Fibroblast of the aortic adventitia (primary cell): ENCODE results near the gene MKX. TPM values are rescaled to one million over a fixed set of nuclear protein-coding genes. Genes with fewer than 3 reads are reported as not detected.
"Not testable (repeated sequence)": the region's sequence is repeated elsewhere in the genome, so short reads cannot be mapped to it uniquely, and the experiment has no call there.

ENCODE experiments used
- DNase-seq: peaks from one replicate; pipeline ENCODE4 v3.0.0-alpha.2; 2010; ENCODE audit warnings: low read depth
- H3K4me3 ChIP-seq: 2 replicates; pipeline ENCODE4 v1.5.1; 2011; ENCODE audit warnings: low read depth, mild to moderate bottlenecking, control low read depth, low read length, moderate library complexity
- total RNA-seq: library from RNA; depleted of rRNA; stranded (reverse); fragments of >200 nt; gene quantifications from 2 replicates; pipeline ENCODE4 v1.2.3, GENCODE V29; 2012; ENCODE audit warnings: low replicate concordance
- TF ChIP-seq, protein P1 (sequence below): IDR thresholded peaks from 2 replicates; pipeline ENCODE4 v1.5.1; 2011; ENCODE audit warnings: mild to moderate bottlenecking, low read length, control low read depth, inconsistent platforms; ENCODE audit not compliant: insufficient read depth

The MKX gene
- total RNA-seq, 1 donor: 0.27 TPM

DNA sequence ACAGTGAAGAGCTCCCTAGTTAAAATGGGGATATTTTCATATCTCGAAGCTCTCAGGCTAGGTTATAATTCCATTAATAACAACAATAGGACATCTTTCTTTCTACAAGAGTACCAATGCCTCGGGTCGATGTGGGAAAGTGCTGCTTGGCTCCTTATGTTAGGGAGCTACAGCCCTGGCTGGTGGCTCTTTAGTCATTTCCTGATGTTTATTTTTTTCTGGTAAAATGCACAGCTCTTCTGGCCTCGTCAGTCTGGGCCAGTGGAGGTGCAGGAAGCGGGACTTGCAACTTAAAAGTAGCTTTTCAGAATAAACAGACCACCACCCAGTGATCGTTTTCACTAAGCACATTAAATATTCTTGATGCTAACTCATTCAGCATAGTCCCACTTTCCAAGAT lies 58.3 kb downstream of the MKX start:
- H3K4me3 ChIP-seq: no peak overlapping the region
- TF ChIP-seq, protein P1, sequence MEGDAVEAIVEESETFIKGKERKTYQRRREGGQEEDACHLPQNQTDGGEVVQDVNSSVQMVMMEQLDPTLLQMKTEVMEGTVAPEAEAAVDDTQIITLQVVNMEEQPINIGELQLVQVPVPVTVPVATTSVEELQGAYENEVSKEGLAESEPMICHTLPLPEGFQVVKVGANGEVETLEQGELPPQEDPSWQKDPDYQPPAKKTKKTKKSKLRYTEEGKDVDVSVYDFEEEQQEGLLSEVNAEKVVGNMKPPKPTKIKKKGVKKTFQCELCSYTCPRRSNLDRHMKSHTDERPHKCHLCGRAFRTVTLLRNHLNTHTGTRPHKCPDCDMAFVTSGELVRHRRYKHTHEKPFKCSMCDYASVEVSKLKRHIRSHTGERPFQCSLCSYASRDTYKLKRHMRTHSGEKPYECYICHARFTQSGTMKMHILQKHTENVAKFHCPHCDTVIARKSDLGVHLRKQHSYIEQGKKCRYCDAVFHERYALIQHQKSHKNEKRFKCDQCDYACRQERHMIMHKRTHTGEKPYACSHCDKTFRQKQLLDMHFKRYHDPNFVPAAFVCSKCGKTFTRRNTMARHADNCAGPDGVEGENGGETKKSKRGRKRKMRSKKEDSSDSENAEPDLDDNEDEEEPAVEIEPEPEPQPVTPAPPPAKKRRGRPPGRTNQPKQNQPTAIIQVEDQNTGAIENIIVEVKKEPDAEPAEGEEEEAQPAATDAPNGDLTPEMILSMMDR: no peak
- no peak for DNase-seq

DNA sequence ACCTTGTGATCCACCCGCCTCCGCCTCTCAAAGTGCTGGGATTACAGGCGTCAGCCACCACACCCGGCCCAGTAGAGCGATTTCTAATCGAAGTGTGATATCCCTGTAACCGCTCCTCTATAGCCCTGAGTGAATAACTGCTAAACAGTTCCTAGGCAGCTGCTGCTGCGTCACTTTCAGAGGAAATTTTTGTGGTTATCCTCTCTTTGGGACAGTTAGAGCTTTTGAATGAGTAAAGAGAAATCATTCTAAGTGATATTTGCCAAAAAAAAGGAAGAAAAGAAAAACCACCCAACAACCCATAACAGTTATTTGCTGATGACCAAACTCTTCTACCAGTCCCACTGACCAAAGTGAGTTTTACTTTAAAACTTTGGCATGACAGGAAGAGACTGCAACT lies 59.9 kb downstream of the MKX start:
- no peak for DNase-seq
- H3K4me3 ChIP-seq: no peak overlapping the region
- TF ChIP-seq, protein P1: no peak

DNA sequence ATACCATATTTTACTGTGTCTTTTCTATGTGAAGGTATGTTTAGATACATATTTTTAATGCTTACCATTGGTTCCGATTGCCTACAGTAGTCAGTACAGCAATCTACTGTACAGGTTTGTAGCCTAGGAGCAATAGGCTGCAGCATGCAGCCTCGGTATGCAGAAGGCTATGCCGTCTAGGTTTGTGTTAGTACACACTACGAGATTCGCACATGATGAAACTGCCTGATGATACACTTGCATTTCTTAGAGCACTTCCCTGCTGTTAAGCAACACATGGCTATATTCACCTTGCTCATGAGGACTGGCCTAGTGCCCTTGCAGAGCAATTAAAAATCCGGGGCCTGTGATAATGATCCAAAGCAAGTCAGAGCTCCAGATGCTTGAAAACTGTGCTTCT lies 62.4 kb downstream of the MKX start:
- H3K4me3 ChIP-seq: no peak overlapping the region
- DNase-seq: no peak
- TF ChIP-seq, protein P1: no peak

DNA sequence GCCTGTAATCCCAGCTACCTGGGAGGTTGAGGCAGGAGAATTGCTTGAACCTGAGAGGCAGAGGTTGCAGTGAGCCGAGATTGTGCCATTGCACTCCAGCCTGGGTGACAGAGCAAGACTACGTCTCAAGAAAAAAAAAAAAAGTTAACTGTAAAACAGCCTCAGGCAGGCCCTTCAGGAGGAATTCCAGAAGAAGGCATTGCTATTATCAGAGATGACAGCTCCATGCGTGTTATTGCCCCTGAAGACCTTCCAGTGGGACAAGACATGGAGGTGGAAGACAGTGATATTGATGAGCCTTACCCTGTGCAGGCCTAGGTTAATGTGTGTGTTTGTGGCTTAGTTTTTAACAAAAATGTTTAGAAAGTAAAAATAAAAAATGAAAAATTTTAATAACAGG lies 63.8 kb downstream of the MKX start:
- not testable (repeated sequence) for DNase-seq, H3K4me3 ChIP-seq

DNA sequence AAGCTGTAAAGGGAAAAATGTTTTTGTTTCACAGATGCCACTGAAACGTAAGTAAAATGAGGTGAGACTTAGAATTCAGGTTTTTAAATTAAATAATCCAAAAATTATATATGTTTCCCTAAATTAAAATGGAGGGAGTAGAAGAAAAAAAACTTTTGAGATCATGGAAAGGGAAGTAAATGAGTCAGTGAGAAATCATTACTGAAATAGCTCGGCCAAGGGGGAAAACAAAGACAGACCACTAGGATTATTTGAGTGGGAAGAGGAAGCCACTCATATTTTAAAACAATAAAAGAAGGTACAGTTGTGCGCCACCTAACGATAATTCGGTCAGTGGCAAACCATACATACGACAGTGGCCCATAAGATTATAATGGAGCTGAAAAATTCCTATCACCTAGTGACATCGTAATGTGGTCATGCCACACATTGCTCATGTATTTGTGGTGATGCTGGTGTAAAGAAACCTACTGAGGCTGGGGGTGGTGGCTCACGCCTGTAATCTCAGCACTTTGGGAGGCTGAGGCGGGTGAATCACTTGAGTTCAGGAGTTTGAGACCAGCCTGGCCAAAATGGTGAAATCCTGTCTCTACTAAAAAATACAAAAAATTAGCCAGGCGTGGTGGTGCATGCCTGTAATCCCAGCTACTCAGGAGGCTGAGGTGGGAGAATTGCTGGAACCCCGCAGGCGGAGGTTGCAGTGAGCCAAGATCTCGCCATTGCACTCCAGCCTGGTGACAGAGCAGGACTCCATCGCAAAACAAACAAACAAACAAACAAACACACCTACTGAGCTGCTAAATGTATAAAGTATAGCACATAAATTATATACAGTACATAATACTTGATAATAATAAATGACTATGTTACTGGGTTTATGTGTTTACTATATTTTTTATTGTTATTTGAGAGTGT lies 64.7 kb downstream of the MKX start:
- DNase-seq: no peak
- no peak overlapping the region for H3K4me3 ChIP-seq
- TF ChIP-seq, protein P1: no peak

DNA sequence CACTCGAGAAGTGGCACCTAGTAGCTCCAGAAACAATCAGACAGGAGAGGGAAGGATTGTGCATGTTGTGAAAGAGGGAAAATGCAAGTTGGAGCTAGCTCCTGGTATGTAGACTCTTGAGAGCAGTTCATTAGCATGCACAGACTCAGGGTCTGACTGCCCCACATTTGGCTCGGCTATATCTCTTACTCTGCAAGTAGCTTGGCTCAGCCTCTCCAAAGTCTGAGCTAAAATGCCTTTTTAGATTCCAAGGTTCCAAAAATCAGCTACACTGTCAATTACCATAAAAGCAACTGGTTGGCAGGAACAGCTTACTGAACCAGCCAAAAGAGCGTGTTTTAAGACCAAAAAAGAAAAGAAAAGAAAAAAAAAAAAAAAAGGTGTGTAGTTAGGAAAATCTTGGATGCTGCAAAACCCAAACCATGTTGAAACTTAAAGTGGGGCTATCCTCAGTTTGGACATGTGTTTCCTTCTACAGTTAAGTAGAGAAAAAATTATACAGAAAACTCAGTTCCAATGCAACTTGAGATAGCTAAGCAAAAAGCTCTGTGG lies 65.5 kb downstream of the MKX start:
- TF ChIP-seq, protein P1: no peak
- no peak for DNase-seq
- no peak overlapping the region for H3K4me3 ChIP-seq

DNA sequence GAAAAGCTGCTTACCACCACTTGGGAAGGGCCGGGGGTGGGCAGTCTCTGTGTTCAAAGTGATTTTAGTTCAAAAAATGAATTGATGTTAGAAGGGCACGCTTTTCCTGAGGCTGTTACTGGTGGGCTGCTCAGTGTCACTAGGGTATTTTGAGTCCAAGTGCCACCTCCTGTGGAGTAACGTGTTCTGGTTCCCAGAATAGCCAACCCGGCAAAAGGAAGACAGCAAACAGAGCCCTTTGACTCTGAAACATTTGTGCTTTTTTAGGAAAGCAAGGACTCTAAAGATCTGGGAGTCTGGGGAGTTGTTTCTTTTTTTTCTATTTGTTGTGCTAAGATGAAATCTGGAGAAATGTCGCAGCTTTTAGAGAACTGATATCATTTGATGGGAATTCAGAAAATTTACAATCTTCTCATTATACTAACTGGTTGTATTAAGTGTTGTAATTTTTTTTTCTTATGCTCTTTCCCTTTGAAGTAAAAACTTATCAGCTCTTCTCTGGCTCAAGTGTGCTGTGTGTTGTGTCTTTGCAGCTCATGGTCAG lies 66.2 kb downstream of the MKX start:
- TF ChIP-seq, protein P1: no peak
- no peak for DNase-seq

More for the DNA sequence above, 66.2 kb downstream of the MKX start:
- no peak overlapping the region for H3K4me3 ChIP-seq
